Smooth muscle cell (in vitro differentiated cells): Measurements from ENCODE around the gene PLCG1. TPM values are rescaled to one million over a fixed set of nuclear protein-coding genes. Genes with fewer than 3 reads are reported as not detected.
A peak's percentile ranks its signal among the peaks of the same experiment; 100 is the strongest.

Experiments
- DNase-seq: peaks from one replicate; lab custom pipeline; 2025; ENCODE audit not compliant: unreplicated experiment; lab: John Stamatoyannopoulos, UW
- H2AFZ ChIP-seq: fragments of 200-600 bp; sonication (generic); 2 replicates; pipeline ENCODE4 v1.6.0; 2016; ENCODE audit warnings: antibody characterized with exemption, low read depth, mild to moderate bottlenecking
- H3F3A ChIP-seq: fragments of 200-600 bp; sonication (generic); 2 replicates; pipeline ENCODE4 v1.6.0; 2017; ENCODE audit warnings: antibody characterized with exemption, low read depth
- H3K27ac ChIP-seq: fragments of 200-600 bp; sonication (generic); 2 replicates; pipeline ENCODE4 v1.5.1; 2016; ENCODE audit warnings: low read depth, mild to moderate bottlenecking
- H3K27me3 ChIP-seq: fragments of 200-600 bp; sonication (generic); 2 replicates; pipeline ENCODE4 v1.6.1; 2016; ENCODE audit warnings: low read depth, mild to moderate bottlenecking
- H3K36me3 ChIP-seq: fragments of 200-600 bp; sonication (generic); 2 replicates; pipeline ENCODE4 v1.5.1; 2016; ENCODE audit warnings: low read depth
- H3K4me1 ChIP-seq: fragments of 200-600 bp; sonication (generic); 2 replicates; pipeline ENCODE4 v1.5.1; 2016; ENCODE audit warnings: low read depth
- H3K4me2 ChIP-seq: fragments of 200-600 bp; sonication (generic); 2 replicates; pipeline ENCODE4 v1.6.0; 2016; ENCODE audit warnings: mild to moderate bottlenecking
- H3K4me3 ChIP-seq: fragments of 200-600 bp; sonication (generic); 2 replicates; pipeline ENCODE4 v1.5.1; 2016; ENCODE audit warnings: mild to moderate bottlenecking
- H3K79me2 ChIP-seq: fragments of 200-600 bp; sonication (generic); 2 replicates; pipeline ENCODE4 v1.6.0; 2016; ENCODE audit warnings: low read depth, mild to moderate bottlenecking
- H3K9ac ChIP-seq: fragments of 200-600 bp; sonication (generic); 2 replicates; pipeline ENCODE4 v1.6.0; 2016; ENCODE audit warnings: low read depth
- H3K9me3 ChIP-seq: fragments of 200-600 bp; sonication (generic); replicated peaks from 2 replicates; pipeline ENCODE4 v1.5.1; 2016; ENCODE audit warnings: low read depth
- H4K20me1 ChIP-seq: fragments of 200-600 bp; sonication (generic); 2 replicates; pipeline ENCODE4 v1.6.0; 2016; ENCODE audit warnings: low read depth
- WGBS: methylation state at CpG from one replicate; pipeline ENCODE4 v1.1.7; 2016; ENCODE audit warnings: low lambda C conversion rate; 5-methylcytosine and 5-hydroxymethylcytosine counted together
- polyA plus RNA-seq: library from polyadenylated mRNA; unstranded; fragments of >200 nt; fragmentation: Nextera tagmentation; extraction: Ambion mirVana; gene quantifications from 2 replicates; pipeline ENCODE4 v1.2.1, GENCODE V29; 2016
- total RNA-seq: library from RNA; depleted of rRNA; stranded (reverse); fragments of >200 nt; gene quantifications from 2 replicates; pipeline ENCODE4 v1.2.3, GENCODE V29; 2014
- TF ChIP-seq, protein P1 (sequence below): fragments of 200-600 bp; sonication (generic); IDR thresholded peaks from 2 replicates; pipeline ENCODE4 v1.5.1; 2017; ENCODE audit warnings: borderline replicate concordance, mild to moderate bottlenecking, antibody characterized with exemption; ENCODE audit not compliant: insufficient read depth, poor library complexity, severe bottlenecking

PLCG1 gene
- total and polyA plus RNA-seq, 2 experiments from 2014 or later = 36.9 to 45.2 TPM

DNA sequence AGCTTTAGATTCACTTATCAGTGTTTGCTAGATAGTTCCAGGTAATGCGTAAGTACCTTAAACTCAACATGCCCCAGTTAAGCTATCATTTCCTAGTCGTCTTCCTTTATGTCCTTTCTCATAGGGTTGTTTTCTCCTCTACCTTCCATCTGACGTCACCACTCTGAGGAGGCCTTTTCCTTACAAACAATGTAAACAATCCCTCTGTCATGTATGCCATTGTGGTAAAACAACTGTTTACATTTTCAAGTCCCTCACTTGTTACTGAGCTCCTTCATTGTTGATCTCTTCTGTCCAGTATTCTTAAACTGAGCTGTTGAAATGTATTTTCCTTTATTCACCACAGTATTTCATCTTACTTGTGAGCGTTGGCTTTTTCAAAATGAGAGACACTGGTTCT, 45.4 kb upstream of the PLCG1 start:
- Histone ChIP-seq H3K4me1 (no peaks in the 10 kb centered on the region), H3K36me3 (peaks cover 27% of the 10 kb centered on the region), H3K27me3 (no peaks in the 10 kb centered on the region), H3K4me2 (no peak overlapping the region), H3K9me3 (no peaks in the 10 kb centered on the region), H3K9ac (no peak overlapping the region), H3K79me2 (peaks cover 2% of the 10 kb centered on the region), H4K20me1 (peaks cover 69% of the 10 kb centered on the region), H2AFZ (no peak overlapping the region), H3F3A (peaks cover 27% of the 10 kb centered on the region), H3K27ac (no peak overlapping the region), H3K4me3 (no peak overlapping the region)
- no peak for DNase-seq
- TF ChIP-seq, protein P1, sequence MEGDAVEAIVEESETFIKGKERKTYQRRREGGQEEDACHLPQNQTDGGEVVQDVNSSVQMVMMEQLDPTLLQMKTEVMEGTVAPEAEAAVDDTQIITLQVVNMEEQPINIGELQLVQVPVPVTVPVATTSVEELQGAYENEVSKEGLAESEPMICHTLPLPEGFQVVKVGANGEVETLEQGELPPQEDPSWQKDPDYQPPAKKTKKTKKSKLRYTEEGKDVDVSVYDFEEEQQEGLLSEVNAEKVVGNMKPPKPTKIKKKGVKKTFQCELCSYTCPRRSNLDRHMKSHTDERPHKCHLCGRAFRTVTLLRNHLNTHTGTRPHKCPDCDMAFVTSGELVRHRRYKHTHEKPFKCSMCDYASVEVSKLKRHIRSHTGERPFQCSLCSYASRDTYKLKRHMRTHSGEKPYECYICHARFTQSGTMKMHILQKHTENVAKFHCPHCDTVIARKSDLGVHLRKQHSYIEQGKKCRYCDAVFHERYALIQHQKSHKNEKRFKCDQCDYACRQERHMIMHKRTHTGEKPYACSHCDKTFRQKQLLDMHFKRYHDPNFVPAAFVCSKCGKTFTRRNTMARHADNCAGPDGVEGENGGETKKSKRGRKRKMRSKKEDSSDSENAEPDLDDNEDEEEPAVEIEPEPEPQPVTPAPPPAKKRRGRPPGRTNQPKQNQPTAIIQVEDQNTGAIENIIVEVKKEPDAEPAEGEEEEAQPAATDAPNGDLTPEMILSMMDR = no peak
- 92% methylated on average over 4 of the region's 4 CpGs for WGBS

DNA sequence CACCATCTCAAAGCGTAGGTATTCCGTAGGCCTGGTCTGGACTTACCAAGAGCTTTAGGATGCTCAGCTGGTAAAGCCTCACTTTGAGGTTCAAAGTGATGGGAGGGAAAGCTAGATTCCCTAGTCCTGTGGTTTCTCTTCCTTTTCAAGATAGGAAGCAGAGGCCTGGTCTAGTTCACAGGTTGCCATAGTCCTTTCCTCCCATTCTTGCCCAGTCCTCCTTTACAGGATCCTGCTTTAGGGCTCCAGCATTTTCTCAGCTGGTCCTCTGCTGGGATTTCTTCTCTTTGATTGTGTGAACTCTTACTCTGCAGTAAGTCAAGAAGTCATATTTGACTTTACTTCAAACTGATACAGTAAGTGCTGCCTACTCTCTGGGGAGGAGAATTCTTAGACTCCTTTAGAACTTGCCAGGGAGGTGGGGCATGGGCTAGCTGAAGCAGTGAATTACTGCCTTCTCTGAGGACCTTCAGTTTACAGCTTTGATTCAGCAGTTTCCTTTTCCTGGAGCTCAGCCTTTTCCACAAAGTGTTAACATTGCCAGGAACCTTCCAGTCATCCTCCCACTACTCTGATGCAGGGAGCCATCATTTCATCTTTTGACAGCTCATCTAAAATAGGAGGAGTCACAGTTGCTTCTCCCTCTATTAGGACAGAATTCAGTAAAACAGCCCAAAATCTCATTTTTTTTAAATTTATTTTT, 42.8 kb upstream of the PLCG1 start:
- Histone ChIP-seq H3F3A (peaks cover 23% of the 10 kb centered on the region), H3K9ac (no peak overlapping the region), H3K79me2 (peaks cover 2% of the 10 kb centered on the region), H3K9me3 (no peaks in the 10 kb centered on the region), H2AFZ (no peak overlapping the region), H3K36me3 (peaks cover 40% of the 10 kb centered on the region), H3K4me1 (no peaks in the 10 kb centered on the region), H3K4me3 (no peak overlapping the region), H4K20me1 (peaks cover 60% of the 10 kb centered on the region), H3K4me2 (no peak overlapping the region), H3K27me3 (no peaks in the 10 kb centered on the region), H3K27ac (peak overlapping the region; percentile 5)
- no peak for DNase-seq
- 98% methylated on average over 2 of the region's 2 CpGs for WGBS
- TF ChIP-seq, protein P1 = no peak

DNA sequence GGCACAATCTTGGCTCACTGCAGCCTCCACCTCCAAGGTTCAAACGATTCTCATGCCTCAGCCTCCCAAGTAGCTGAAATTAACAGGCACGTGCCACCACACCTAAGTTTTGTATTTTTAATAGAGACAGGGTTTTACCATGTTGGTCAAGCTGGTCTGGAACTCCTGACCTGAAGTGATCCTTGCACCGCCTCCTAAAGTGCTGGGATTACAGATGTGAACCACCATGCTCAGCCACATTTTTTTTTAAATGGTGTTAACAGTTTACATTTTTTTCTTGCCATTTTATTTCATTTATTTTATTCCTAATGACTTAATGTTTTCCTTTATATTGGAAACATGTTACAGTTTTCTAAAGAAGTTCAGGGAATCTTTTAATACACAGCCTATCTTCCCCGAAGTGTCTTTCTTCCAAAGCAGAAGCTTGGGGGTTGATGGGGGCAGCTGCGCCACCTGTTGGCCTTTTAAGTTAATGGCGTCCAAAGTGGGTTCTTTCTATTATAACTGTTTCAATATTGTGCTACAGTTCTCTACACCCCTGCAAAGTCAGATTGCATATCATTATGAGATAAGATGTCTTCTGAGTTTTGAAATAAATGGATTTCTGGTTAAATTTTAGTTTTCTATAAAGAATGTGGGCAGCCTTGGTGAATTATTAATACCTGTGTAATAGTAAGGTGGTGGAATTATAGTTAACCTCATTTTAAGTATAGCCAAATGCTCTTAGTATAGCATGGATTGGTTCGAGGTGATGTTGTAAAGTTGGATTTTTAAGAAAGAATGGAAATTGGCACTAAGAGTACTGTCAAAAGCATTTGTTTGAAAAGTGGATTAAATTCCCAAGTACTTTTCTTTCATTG, 42.0 kb upstream of the PLCG1 start:
- H3K9me3 ChIP-seq = no peaks in the 10 kb centered on the region
- no peak overlapping the region for H3K27ac ChIP-seq
- H4K20me1 ChIP-seq = peaks cover 51% of the 10 kb centered on the region
- H3K4me1 ChIP-seq = no peaks in the 10 kb centered on the region
- no peaks in the 10 kb centered on the region for H3K79me2 ChIP-seq
- no peak overlapping the region for H2AFZ ChIP-seq
- H3F3A ChIP-seq = peaks cover 23% of the 10 kb centered on the region
- no peak overlapping the region for H3K4me3 ChIP-seq
- 54% methylated on average over 7 of the region's 7 CpGs for WGBS
- H3K4me2 ChIP-seq = no peak overlapping the region
- no peak overlapping the region for H3K9ac ChIP-seq
- no peak for DNase-seq
- H3K27me3 ChIP-seq = no peaks in the 10 kb centered on the region
- TF ChIP-seq, protein P1 = peak; percentile 92
- peaks cover 38% of the 10 kb centered on the region for H3K36me3 ChIP-seq
